Measurements from ENCODE around the gene PLCE1. TPM values are rescaled to one million over a fixed set of nuclear protein-coding genes. Genes with fewer than 3 reads are reported as not detected.
A peak's percentile ranks its signal among the peaks of the same experiment; 100 is the strongest.
"Not testable (repeated sequence)": the region's sequence is repeated elsewhere in the genome, so short reads cannot be mapped to it uniquely, and the experiment has no call there.

PLCE1 gene
- total RNA-seq: 1.2 TPM
- 0.71 TPM for polyA plus RNA-seq
- long read RNA-seq, donor 1: 0 reads
- long read RNA-seq, donor 2: 0 reads
- long read RNA-seq, donor 3: 0 reads
- long read RNA-seq, donor 4, partial matches to known transcripts: 5 of 5 reads
- long read RNA-seq, donor 4, other reads (novel, unspliced or antisense): 0 of 5 reads
- long read RNA-seq, donor 5: 0 reads
- long read RNA-seq, donor 6, partial matches to known transcripts: 12 of 12 reads
- long read RNA-seq, donor 6, other reads (novel, unspliced or antisense): 0 of 12 reads
- long read RNA-seq, donor 7: 0 reads
- long read RNA-seq, donor 8: 0 reads
- long read RNA-seq, donor 9: 0 reads
- long read RNA-seq, donor 10: 0 reads

DNA sequence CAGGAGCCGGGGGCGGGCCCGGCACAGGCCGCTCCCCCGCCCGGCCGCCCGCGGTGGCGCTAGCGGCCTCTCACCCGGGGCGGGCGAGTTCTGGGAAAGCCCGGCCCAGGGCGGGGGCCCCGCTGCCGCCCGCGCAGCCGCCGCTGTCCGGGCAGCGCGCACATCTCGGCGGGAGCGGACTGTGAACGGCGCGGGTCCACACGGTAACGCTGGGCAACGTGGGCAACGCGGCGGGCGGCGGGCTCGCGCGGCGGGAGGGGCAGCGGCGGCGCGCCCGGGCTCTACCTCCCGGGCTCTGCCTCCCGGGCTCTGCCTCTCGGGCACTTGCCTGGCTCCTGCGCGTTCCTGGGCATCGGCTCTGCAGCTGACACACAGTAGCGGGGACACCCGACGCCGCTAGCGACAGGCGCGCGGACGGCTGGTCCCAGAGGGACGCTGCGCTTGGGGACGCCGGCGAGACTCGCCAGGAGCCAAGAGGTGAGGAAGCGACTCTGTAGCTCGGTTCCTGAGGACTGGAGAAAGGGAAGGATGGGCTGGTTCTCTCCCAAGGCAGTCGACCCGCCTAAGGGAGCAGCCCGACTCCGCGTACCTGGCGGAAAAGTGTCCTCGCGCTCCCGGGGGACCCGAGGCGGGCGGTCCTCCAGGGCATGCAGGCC, at the start of gene PLCE1:
Gene PLCE1, plus strand, starts transcription at position 150 of the 656 bp plus-strand sequence. CDS start 37,116 bp downstream, outside the sequence.
- no peaks in the 10 kb centered on the region for H3K9me3 ChIP-seq (ENCODE audit: control insufficient read depth in 2 of 2, insufficient read depth in 1 of 2, low read length in 1 of 2)
- DNase-seq (ENCODE audit: low read depth in 6 of 9, low spot score in 9 of 9): no peak
- WGBS: 2% methylated on average over 83 of the region's 83 CpGs
- H3K36me3 ChIP-seq (ENCODE audit: control insufficient read depth in 2 of 2, insufficient read depth in 2 of 2, low read length in 1 of 2): no peaks in the 10 kb centered on the region
- no peaks in the 10 kb centered on the region for H3K4me1 ChIP-seq (ENCODE audit: control insufficient read depth in 2 of 2, insufficient read depth in 2 of 2, low read length in 2 of 2)
- peaks cover 27 to 53% of the 10 kb centered on the region in 2 donors for H3K27me3 ChIP-seq (ENCODE audit: control insufficient read depth in 2 of 2, insufficient read depth in 1 of 2, low read length in 1 of 2)
- no peak within 1 kb of the TSS for H3K27ac ChIP-seq (ENCODE audit: low read depth in 1 of 2, low read length in 1 of 2)
- H3K4me3 ChIP-seq (ENCODE audit: low read length in 2 of 2): peak within 1 kb of the TSS; percentile 20 to 29

DNA sequence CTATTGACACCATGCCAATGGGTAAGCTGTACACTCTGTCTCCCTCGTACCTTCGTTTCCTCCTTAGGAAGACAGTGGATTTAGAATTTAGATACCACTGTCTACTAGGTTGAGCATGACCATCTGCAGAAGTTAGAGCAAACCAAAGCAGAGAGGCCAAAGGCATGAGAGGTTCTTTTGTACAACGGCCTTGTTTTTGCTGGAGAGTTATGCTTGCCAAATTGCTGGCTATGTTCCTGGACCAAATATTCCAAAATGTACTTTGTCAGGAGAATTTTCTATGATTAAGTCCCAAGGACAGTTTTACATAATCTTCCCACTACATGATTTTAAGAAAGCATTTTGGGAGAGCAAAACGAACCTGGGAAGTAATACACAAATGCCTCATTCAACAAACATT, 47.9 kb upstream of the PLCE1 start:
- Histone ChIP-seq H3K4me3 (ENCODE audit: low read length in 2 of 2) (no peak overlapping the region), H3K27ac (ENCODE audit: low read depth in 1 of 2, low read length in 1 of 2) (no peak overlapping the region), H3K9me3 (ENCODE audit: control insufficient read depth in 2 of 2, insufficient read depth in 1 of 2, low read length in 1 of 2) (no peaks in the 10 kb centered on the region), H3K27me3 (ENCODE audit: control insufficient read depth in 2 of 2, insufficient read depth in 1 of 2, low read length in 1 of 2) (no peaks in the 10 kb centered on the region), H3K36me3 (ENCODE audit: control insufficient read depth in 2 of 2, insufficient read depth in 2 of 2, low read length in 1 of 2) (no peaks in the 10 kb centered on the region), H3K4me1 (ENCODE audit: control insufficient read depth in 2 of 2, insufficient read depth in 2 of 2, low read length in 2 of 2) (peaks cover 0 to 3% of the 10 kb centered on the region in 2 donors)
- 93% methylated on average over 4 of the region's 4 CpGs for WGBS
- no peak for DNase-seq (ENCODE audit: low read depth in 6 of 9, low spot score in 9 of 9)

DNA sequence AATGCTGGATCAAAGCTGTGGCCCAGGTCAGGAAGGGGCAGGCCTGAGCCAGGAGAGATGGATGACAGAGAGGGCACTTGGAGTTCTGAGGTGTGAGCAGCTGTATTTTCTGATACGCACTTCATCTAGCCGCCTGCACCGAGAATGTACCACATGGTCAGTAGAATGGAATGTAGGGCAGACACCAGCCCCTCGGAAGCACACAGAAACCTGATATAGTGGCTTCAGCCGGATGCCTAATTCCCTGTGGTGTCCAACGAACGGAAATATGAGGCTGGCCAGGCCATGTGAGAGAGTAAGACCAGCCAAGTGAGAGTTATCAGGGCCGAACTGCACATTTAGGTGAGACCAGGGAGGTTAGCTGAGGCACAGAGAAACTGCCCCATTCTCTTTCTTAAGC, 46.7 kb upstream of the PLCE1 start:
- no peak for DNase-seq (ENCODE audit: low read depth in 6 of 9, low spot score in 9 of 9)
- Histone ChIP-seq H3K4me1 (ENCODE audit: control insufficient read depth in 2 of 2, insufficient read depth in 2 of 2, low read length in 2 of 2) (peaks cover 0 to 3% of the 10 kb centered on the region in 2 donors), H3K27me3 (ENCODE audit: control insufficient read depth in 2 of 2, insufficient read depth in 1 of 2, low read length in 1 of 2) (no peaks in the 10 kb centered on the region), H3K9me3 (ENCODE audit: control insufficient read depth in 2 of 2, insufficient read depth in 1 of 2, low read length in 1 of 2) (no peaks in the 10 kb centered on the region), H3K27ac (ENCODE audit: low read depth in 1 of 2, low read length in 1 of 2) (no peak overlapping the region), H3K4me3 (ENCODE audit: low read length in 2 of 2) (no peak overlapping the region), H3K36me3 (ENCODE audit: control insufficient read depth in 2 of 2, insufficient read depth in 2 of 2, low read length in 1 of 2) (no peaks in the 10 kb centered on the region)
- WGBS: 91% methylated on average over 8 of the region's 8 CpGs

DNA sequence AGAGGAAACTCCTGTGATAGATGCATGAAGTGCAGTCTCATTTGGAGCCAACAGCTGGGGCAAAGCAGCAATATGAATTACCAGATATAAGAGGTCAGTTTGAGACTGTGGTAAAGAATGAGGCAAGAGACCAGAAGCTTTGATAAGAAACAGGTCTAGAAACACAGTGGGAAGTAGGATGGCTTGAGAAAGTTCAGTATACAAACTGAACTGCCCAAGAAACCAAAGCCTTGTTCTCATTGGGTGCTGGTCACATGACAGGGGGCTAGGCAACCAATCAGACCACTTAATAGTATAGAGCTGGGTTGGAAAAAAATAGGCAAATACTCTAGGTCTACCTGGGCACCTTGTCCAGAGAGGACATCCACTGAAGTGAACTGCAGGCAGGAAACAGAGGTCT, 46.2 kb upstream of the PLCE1 start:
- Histone ChIP-seq H3K36me3 (ENCODE audit: control insufficient read depth in 2 of 2, insufficient read depth in 2 of 2, low read length in 1 of 2) (no peaks in the 10 kb centered on the region), H3K9me3 (ENCODE audit: control insufficient read depth in 2 of 2, insufficient read depth in 1 of 2, low read length in 1 of 2) (no peaks in the 10 kb centered on the region), H3K4me1 (ENCODE audit: control insufficient read depth in 2 of 2, insufficient read depth in 2 of 2, low read length in 2 of 2) (peaks cover 0 to 3% of the 10 kb centered on the region in 2 donors), H3K4me3 (ENCODE audit: low read length in 2 of 2) (no peak overlapping the region), H3K27me3 (ENCODE audit: control insufficient read depth in 2 of 2, insufficient read depth in 1 of 2, low read length in 1 of 2) (no peaks in the 10 kb centered on the region), H3K27ac (ENCODE audit: low read depth in 1 of 2, low read length in 1 of 2) (no peak overlapping the region)
- no peak for DNase-seq (ENCODE audit: low read depth in 6 of 9, low spot score in 9 of 9)

DNA sequence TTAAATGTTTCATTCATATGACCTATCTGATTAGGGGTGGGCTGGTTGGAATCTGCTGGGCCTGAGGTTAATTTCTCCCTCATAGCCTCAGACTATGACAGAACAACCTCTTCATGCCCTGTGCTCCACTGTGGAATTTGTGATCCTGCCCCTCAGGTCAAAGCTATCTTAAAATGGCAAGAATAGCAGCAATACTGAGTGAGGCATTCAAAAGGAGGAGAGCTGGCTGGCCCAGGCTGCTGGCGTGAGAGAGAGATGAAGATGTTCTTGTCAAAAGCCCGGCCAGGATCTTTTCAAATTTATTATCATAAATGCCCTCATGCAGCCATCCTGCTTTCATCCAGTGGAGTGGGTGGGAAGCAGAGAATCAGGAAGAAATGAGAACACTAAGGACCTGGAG, 41.8 kb upstream of the PLCE1 start:
- no peaks in the 10 kb centered on the region for H3K9me3 ChIP-seq (ENCODE audit: control insufficient read depth in 2 of 2, insufficient read depth in 1 of 2, low read length in 1 of 2)
- no peak overlapping the region for H3K4me3 ChIP-seq (ENCODE audit: low read length in 2 of 2)
- no peaks in the 10 kb centered on the region for H3K27me3 ChIP-seq (ENCODE audit: control insufficient read depth in 2 of 2, insufficient read depth in 1 of 2, low read length in 1 of 2)
- DNase-seq (ENCODE audit: low read depth in 6 of 9, low spot score in 9 of 9): no peak
- H3K36me3 ChIP-seq (ENCODE audit: control insufficient read depth in 2 of 2, insufficient read depth in 2 of 2, low read length in 1 of 2): no peaks in the 10 kb centered on the region
- H3K4me1 ChIP-seq (ENCODE audit: control insufficient read depth in 2 of 2, insufficient read depth in 2 of 2, low read length in 2 of 2): peaks cover 0 to 3% of the 10 kb centered on the region in 2 donors
- no peak overlapping the region for H3K27ac ChIP-seq (ENCODE audit: low read depth in 1 of 2, low read length in 1 of 2)
- WGBS: 98% methylated on average over 2 of the region's 2 CpGs

DNA sequence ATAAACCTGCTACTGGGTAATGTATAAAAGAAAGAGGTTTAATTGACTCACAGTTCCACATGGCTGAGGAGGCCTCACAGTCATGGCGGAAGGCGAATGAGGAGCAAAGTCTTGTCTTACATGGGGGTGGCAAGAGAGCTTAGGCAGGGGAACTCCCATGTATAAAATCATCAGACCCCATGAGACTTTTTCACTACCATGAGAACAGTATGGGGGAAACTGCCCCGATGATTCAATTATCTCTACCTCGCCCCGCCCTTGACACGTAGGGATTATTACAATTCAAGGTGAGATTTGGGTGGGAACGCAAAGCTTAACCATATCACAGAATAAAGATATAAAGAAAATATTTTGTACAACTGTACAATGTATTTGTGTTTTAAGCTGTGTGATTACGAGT, 39.4 kb upstream of the PLCE1 start:
- WGBS: 98% methylated on average over 8 of the region's 8 CpGs
- H3K9me3 ChIP-seq (ENCODE audit: control insufficient read depth in 2 of 2, insufficient read depth in 1 of 2, low read length in 1 of 2): no peaks in the 10 kb centered on the region

DNA sequence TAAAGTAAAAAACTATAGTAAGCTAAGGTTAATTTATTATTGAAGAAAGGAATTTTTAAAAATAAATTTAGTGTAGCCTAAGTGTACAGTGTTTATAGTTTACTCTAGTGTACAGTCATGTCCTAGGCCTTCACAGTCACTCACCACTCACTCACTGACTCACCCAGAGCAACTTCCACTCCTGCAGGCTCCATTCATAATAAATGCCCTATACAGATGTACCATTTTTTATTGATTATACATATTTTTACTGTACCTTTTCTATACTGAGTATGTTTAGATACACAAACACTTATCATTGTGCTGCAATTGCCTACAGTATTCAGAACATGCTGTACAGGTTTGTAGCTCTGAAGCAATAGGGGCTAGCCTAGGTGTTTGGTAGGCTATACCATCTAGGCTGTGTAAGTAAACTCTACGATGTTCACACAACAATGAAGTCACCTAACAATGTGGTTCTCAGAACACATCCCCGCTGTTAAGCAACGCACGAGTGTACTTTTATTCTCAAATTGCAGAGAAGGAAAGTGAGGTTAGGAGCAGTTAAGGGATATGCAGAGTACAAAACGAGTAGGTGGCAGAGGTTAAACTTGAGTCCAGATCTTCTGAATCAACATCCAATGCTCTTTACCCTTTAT, 38.9 kb upstream of the PLCE1 start:
- Histone ChIP-seq H3K27ac (ENCODE audit: low read depth in 1 of 2, low read length in 1 of 2) (no peak overlapping the region), H3K9me3 (ENCODE audit: control insufficient read depth in 2 of 2, insufficient read depth in 1 of 2, low read length in 1 of 2) (no peaks in the 10 kb centered on the region), H3K4me1 (ENCODE audit: control insufficient read depth in 2 of 2, insufficient read depth in 2 of 2, low read length in 2 of 2) (no peaks in the 10 kb centered on the region), H3K4me3 (ENCODE audit: low read length in 2 of 2) (no peak overlapping the region), H3K27me3 (ENCODE audit: control insufficient read depth in 2 of 2, insufficient read depth in 1 of 2, low read length in 1 of 2) (no peaks in the 10 kb centered on the region), H3K36me3 (ENCODE audit: control insufficient read depth in 2 of 2, insufficient read depth in 2 of 2, low read length in 1 of 2) (no peaks in the 10 kb centered on the region)
- 95% methylated on average over 5 of the region's 5 CpGs for WGBS
- DNase-seq (ENCODE audit: low read depth in 6 of 9, low spot score in 9 of 9): no peak

More for the DNA sequence above, 39.4 kb upstream of the PLCE1 start:
- H3K27ac ChIP-seq (ENCODE audit: low read depth in 1 of 2, low read length in 1 of 2): no peak overlapping the region
- H3K27me3 ChIP-seq (ENCODE audit: control insufficient read depth in 2 of 2, insufficient read depth in 1 of 2, low read length in 1 of 2): no peaks in the 10 kb centered on the region
- no peak overlapping the region for H3K4me3 ChIP-seq (ENCODE audit: low read length in 2 of 2)
- no peaks in the 10 kb centered on the region for H3K4me1 ChIP-seq (ENCODE audit: control insufficient read depth in 2 of 2, insufficient read depth in 2 of 2, low read length in 2 of 2)
- no peak for DNase-seq (ENCODE audit: low read depth in 6 of 9, low spot score in 9 of 9)
- no peaks in the 10 kb centered on the region for H3K36me3 ChIP-seq (ENCODE audit: control insufficient read depth in 2 of 2, insufficient read depth in 2 of 2, low read length in 1 of 2)

DNA sequence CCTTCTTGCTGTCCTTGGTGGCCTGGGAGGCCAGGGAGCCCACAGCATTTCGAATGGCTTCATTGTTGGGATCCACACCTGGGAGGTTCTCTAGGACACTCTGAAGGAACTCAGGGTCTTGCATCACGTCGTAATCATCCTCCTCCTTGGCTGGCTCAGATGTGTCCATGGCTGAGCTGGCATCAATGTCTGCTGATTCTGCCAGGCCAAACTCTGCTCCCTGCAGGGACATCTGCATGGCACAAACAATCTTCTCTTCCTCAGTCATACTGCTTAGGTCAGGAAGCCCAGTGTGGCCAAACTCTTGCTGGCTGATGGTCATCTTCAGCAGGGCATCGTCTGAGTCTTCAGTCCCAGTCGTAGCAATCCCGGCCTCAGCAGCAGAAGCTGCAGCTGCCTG, 34.9 kb upstream of the PLCE1 start:
- no peaks in the 10 kb centered on the region for H3K36me3 ChIP-seq (ENCODE audit: control insufficient read depth in 2 of 2, insufficient read depth in 2 of 2, low read length in 1 of 2)
- DNase-seq (ENCODE audit: low read depth in 6 of 9, low spot score in 9 of 9): no peak
- WGBS: 97% methylated on average over 6 of the region's 6 CpGs
- no peaks in the 10 kb centered on the region for H3K27me3 ChIP-seq (ENCODE audit: control insufficient read depth in 2 of 2, insufficient read depth in 1 of 2, low read length in 1 of 2)
- no peak overlapping the region for H3K27ac ChIP-seq (ENCODE audit: low read depth in 1 of 2, low read length in 1 of 2)
- no peaks in the 10 kb centered on the region for H3K9me3 ChIP-seq (ENCODE audit: control insufficient read depth in 2 of 2, insufficient read depth in 1 of 2, low read length in 1 of 2)
- H3K4me3 ChIP-seq (ENCODE audit: low read length in 2 of 2): no peak overlapping the region
- H3K4me1 ChIP-seq (ENCODE audit: control insufficient read depth in 2 of 2, insufficient read depth in 2 of 2, low read length in 2 of 2): no peaks in the 10 kb centered on the region

DNA sequence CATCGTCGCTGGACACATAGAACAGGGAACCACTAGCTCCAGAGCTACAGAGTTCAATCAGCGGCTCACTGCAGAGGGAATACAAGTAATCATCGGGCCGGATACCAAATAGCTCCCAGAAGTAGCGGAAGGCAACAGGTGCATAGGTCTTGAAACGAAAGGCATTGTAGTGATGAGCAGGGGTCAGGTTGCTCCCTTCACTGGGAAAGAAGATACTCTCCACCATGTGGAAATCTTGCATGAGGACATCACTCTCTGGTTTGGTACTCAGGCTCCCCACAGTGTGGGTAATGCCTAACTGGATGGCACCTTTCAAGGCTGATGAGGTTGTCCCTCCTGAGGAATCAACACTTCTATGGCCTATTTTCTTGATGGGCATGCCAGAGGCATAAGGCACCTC, 32.7 kb upstream of the PLCE1 start:
- H3K27me3 ChIP-seq (ENCODE audit: control insufficient read depth in 2 of 2, insufficient read depth in 1 of 2, low read length in 1 of 2); DNase-seq (ENCODE audit: low read depth in 6 of 9, low spot score in 9 of 9); H3K36me3 ChIP-seq (ENCODE audit: control insufficient read depth in 2 of 2, insufficient read depth in 2 of 2, low read length in 1 of 2); H3K9me3 ChIP-seq (ENCODE audit: control insufficient read depth in 2 of 2, insufficient read depth in 1 of 2, low read length in 1 of 2); H3K4me1 ChIP-seq (ENCODE audit: control insufficient read depth in 2 of 2, insufficient read depth in 2 of 2, low read length in 2 of 2); H3K27ac ChIP-seq (ENCODE audit: low read depth in 1 of 2, low read length in 1 of 2); H3K4me3 ChIP-seq (ENCODE audit: low read length in 2 of 2): not testable (repeated sequence)
- whole genome bisulfite sequencing: 97% methylated on average over 7 of the region's 7 CpGs
